Activated T-helper 17 cell treated with anti-CD3 and anti-CD28 coated beads, Interleukin-2, amount 50 U/mL, for 72 hours (primary cell): ENCODE measurements around the gene TAPBP. TPM values are rescaled to one million over a fixed set of nuclear protein-coding genes. Genes with fewer than 3 reads are reported as not detected.
"Not testable (repeated sequence)": the region's sequence is repeated elsewhere in the genome, so short reads cannot be mapped to it uniquely, and the experiment has no call there.

Experiments
- ATAC-seq: fragments of 150-1000 bp; cut with Tn5 transposase; replicated peaks from 2 replicates; pipeline ENCODE4 v1.10.0; 2021; ENCODE audit warnings: mild to moderate bottlenecking, moderate library complexity
- H3K27ac Mint-ChIP-seq: one replicate; pipeline ENCODE4 v1.8.0; 2022; ENCODE audit warnings: mixed read lengths
- H3K27me3 Mint-ChIP-seq: one replicate; pipeline ENCODE4 v1.8.0; 2022; ENCODE audit warnings: mixed read lengths
- H3K36me3 Mint-ChIP-seq: one replicate; pipeline ENCODE4 v1.8.0; 2022; ENCODE audit warnings: low read depth, mild to moderate bottlenecking, mixed read lengths
- H3K4me1 Mint-ChIP-seq: one replicate; pipeline ENCODE4 v1.8.0; 2022; ENCODE audit warnings: mixed read lengths
- H3K4me3 Mint-ChIP-seq: one replicate; pipeline ENCODE4 v1.8.0; 2022; ENCODE audit warnings: mild to moderate bottlenecking, mixed read lengths
- H3K9me3 Mint-ChIP-seq: one replicate; pipeline ENCODE4 v1.8.0; 2022; ENCODE audit warnings: mixed read lengths
- total RNA-seq, 2 donors: library from RNA; stranded (reverse); gene quantifications; one replicate each; pipeline ENCODE4 v1.2.3, GENCODE V29; 2022

Gene TAPBP
- total RNA-seq, 2 donors from 2014 or later: 176 to 194 TPM

GRCh38 chr6:33295621-33296369 lies 18.1 kb downstream of the TAPBP start:
- ATAC-seq: no peak
- Mint-ChIP-seq H3K4me3 (no peak overlapping the region), H3K27ac (peak overlapping the region; percentile 26), H3K27me3 (no peaks in the 10 kb centered on the region), H3K4me1 (peaks cover 19% of the 10 kb centered on the region), H3K9me3 (no peaks in the 10 kb centered on the region), H3K36me3 (peaks cover 72% of the 10 kb centered on the region)

DNA sequence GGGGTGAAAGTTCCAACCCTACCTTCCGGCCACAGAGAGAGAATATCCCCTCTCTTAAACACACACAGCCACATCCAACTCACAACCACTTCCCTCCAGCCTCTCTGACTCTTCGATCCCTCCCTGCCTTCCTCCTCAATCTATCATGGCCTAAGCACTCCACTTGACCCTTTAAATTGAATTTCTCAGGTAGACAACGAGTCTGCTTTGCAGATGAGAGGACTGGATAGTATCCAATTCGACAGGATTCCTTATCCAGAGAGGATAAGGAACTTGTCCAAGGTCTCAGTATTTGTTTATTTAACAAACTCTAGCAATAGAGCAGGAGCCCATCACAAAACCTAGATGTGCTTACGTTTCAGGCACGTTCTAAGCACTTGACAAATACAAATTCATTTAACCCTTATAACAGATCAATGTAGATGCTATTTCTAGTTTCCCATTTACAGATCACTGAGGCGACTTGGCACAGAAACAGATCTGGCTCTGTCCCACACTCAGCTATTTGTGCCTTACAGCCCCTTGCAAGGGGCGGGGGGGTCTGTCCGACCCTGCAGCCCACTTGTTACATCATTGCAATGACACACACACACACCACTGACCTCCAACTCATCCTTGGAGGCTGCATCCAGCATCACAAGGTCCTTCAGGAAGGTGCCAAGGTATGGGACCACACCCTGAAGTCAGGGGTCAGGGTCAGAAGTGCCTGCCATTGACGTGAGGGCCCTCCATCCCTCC lies 19.6 kb downstream of the TAPBP start:
- H3K4me3 Mint-ChIP-seq: no peak overlapping the region
- no peak overlapping the region for H3K27ac Mint-ChIP-seq
- H3K36me3 Mint-ChIP-seq: peaks cover 72% of the 10 kb centered on the region
- H3K4me1 Mint-ChIP-seq: peaks cover 17% of the 10 kb centered on the region
- no peaks in the 10 kb centered on the region for H3K9me3 Mint-ChIP-seq
- no peaks in the 10 kb centered on the region for H3K27me3 Mint-ChIP-seq
- ATAC-seq: no peak

- H3K4me1 Mint-ChIP-seq: peaks cover 14% of the 10 kb centered on the region
- no peak overlapping the region for H3K27ac Mint-ChIP-seq
- no peaks in the 10 kb centered on the region for H3K9me3 Mint-ChIP-seq
- no peak for ATAC-seq
- H3K27me3 Mint-ChIP-seq: no peaks in the 10 kb centered on the region
- H3K36me3 Mint-ChIP-seq: peaks cover 76% of the 10 kb centered on the region
- H3K4me3 Mint-ChIP-seq: no peak overlapping the region
Observed at GRCh38 chr6:33292996-33293682, 20.7 kb downstream of the TAPBP start.

GRCh38 chr6:33290459-33290858 lies 23.4 kb downstream of the TAPBP start:
- Mint-ChIP-seq H3K27ac (peak overlapping the region; percentile 89), H3K9me3 (no peaks in the 10 kb centered on the region), H3K4me1 (peaks cover 27% of the 10 kb centered on the region), H3K36me3 (peaks cover 90% of the 10 kb centered on the region), H3K4me3 (peak overlapping the region; percentile 84), H3K27me3 (no peaks in the 10 kb centered on the region)
- ATAC-seq: no peak

DNA sequence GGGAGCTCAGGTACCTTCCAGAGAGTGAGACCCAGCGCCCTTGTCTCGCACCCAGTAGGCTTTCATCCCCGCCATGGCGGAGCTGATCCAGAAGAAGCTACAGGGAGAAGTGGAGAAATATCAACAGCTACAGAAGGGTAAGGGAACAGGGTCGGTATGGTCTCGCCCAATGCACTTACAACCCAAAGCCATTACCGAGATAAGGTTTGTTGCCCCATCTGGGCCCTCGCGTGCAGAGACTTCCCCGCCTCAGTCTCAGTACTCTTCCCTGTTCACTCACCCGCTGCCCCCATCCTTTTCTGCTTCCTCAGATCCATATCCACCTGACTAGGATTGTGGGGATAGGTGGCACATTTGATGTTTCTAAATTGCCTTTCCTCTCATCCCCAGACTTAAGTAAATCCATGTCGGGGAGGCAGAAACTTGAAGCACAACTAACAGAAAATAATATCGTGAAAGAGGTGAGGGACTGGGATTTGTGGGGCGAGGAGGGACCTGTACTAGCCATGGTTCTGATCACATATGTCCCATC lies 24.0 kb downstream of the TAPBP start:
- H3K27me3 Mint-ChIP-seq: no peaks in the 10 kb centered on the region
- peaks cover 94% of the 10 kb centered on the region for H3K36me3 Mint-ChIP-seq
- H3K4me1 Mint-ChIP-seq: peaks cover 27% of the 10 kb centered on the region
- ATAC-seq: no peak
- peak overlapping the region; percentile 89 for H3K27ac Mint-ChIP-seq
- peak overlapping the region; percentile 84 for H3K4me3 Mint-ChIP-seq
- H3K9me3 Mint-ChIP-seq: no peaks in the 10 kb centered on the region

GRCh38 chr6:33288921-33289783 lies 24.7 kb downstream of the TAPBP start, which contains the start of the genes PFDN6 and WDR46:
Gene PFDN6 (plus strand): TSS chr6:33289601. CDS start chr6:33289857, 256 bp downstream.
Gene WDR46 (minus strand): TSS chr6:33289239. CDS start chr6:33289170, 69 bp downstream.
- H3K27ac Mint-ChIP-seq: peak within 1 kb of the TSS; percentile 89
- no peaks in the 10 kb centered on the region for H3K27me3 Mint-ChIP-seq
- peaks cover 27% of the 10 kb centered on the region for H3K4me1 Mint-ChIP-seq
- H3K4me3 Mint-ChIP-seq: peak within 1 kb of the TSS; percentile 84
- peak; percentile 98 for ATAC-seq
- H3K36me3 Mint-ChIP-seq: peaks cover 94% of the 10 kb centered on the region
- H3K9me3 Mint-ChIP-seq: no peaks in the 10 kb centered on the region

GRCh38 chr6:33288141-33288920 lies 25.5 kb downstream of the TAPBP start:
- Mint-ChIP-seq H3K36me3 (peaks cover 97% of the 10 kb centered on the region), H3K4me1 (peaks cover 27% of the 10 kb centered on the region), H3K27ac (peak overlapping the region; percentile 89), H3K4me3 (peak overlapping the region; percentile 84), H3K27me3 (no peaks in the 10 kb centered on the region), H3K9me3 (no peaks in the 10 kb centered on the region)
- ATAC-seq: no peak

- peak overlapping the region; percentile 84 for H3K4me3 Mint-ChIP-seq
- H3K27me3 Mint-ChIP-seq: no peaks in the 10 kb centered on the region
- peaks cover 97% of the 10 kb centered on the region for H3K36me3 Mint-ChIP-seq
- H3K27ac Mint-ChIP-seq: no peak overlapping the region
- ATAC-seq: no peak
- H3K9me3 Mint-ChIP-seq: no peaks in the 10 kb centered on the region
- H3K4me1 Mint-ChIP-seq: peaks cover 27% of the 10 kb centered on the region
Observed at GRCh38 chr6:33286946-33287914, 26.6 kb downstream of the TAPBP start.

GRCh38 chr6:33285214-33285613 lies 28.7 kb downstream of the TAPBP start:
- not testable (repeated sequence) for H3K27me3 Mint-ChIP-seq, H3K4me3 Mint-ChIP-seq, ATAC-seq, H3K27ac Mint-ChIP-seq, H3K9me3 Mint-ChIP-seq
- Mint-ChIP-seq H3K4me1 (peaks cover 16% of the 10 kb centered on the region), H3K36me3 (peaks cover 91% of the 10 kb centered on the region)

- no peak for ATAC-seq
- peak overlapping the region; percentile 30 for H3K27ac Mint-ChIP-seq
- peaks cover 11% of the 10 kb centered on the region for H3K4me1 Mint-ChIP-seq
- peaks cover 76% of the 10 kb centered on the region for H3K36me3 Mint-ChIP-seq
- no peaks in the 10 kb centered on the region for H3K27me3 Mint-ChIP-seq
- no peak overlapping the region for H3K4me3 Mint-ChIP-seq
- no peaks in the 10 kb centered on the region for H3K9me3 Mint-ChIP-seq
Observed at GRCh38 chr6:33280539-33280938, 33.3 kb downstream of the TAPBP start.

GRCh38 chr6:33279971-33280511 lies 33.8 kb downstream of the TAPBP start:
- Mint-ChIP-seq H3K27ac (no peak overlapping the region), H3K4me1 (peaks cover 12% of the 10 kb centered on the region), H3K36me3 (peaks cover 76% of the 10 kb centered on the region), H3K9me3 (no peaks in the 10 kb centered on the region), H3K27me3 (no peaks in the 10 kb centered on the region), H3K4me3 (no peak overlapping the region)
- ATAC-seq: no peak

- no peak for ATAC-seq
- Mint-ChIP-seq H3K36me3 (peaks cover 76% of the 10 kb centered on the region), H3K4me1 (peaks cover 18% of the 10 kb centered on the region), H3K27ac (no peak overlapping the region), H3K9me3 (no peaks in the 10 kb centered on the region), H3K4me3 (no peak overlapping the region), H3K27me3 (no peaks in the 10 kb centered on the region)
Observed at GRCh38 chr6:33279257-33279695, 34.6 kb downstream of the TAPBP start.
